GM23338 (cell line): ENCODE data around the gene BCAS3. TPM values are rescaled to one million over a fixed set of nuclear protein-coding genes. Genes with fewer than 3 reads are reported as not detected.
"Not testable (repeated sequence)": the region's sequence is repeated elsewhere in the genome, so short reads cannot be mapped to it uniquely, and the experiment has no call there.

Experiments used
- ATAC-seq: fragments of 200-7000 bp; cut with Tn5 transposase; 3 replicates; pipeline ENCODE4 v1.9.1; 2020
- DNase-seq: peaks from one replicate; pipeline ENCODE4 v3.0.0-alpha.2; 2015; ENCODE audit warnings: low spot score
- H2AFZ ChIP-seq: fragments of 200-600 bp; sonication (generic); 2 replicates; pipeline ENCODE4 v1.8.0; 2016; ENCODE audit warnings: antibody characterized with exemption, mild to moderate bottlenecking, moderate library complexity
- H3F3A ChIP-seq: fragments of 200-600 bp; sonication (generic); replicated peaks from 2 replicates; pipeline ENCODE4 v1.8.0; 2017; ENCODE audit warnings: antibody characterized with exemption, mixed run types, low read depth
- H3K27ac ChIP-seq: fragments of 200-600 bp; sonication (generic); 2 replicates; pipeline ENCODE4 v1.6.1; 2016; ENCODE audit warnings: low read depth
- H3K27me3 ChIP-seq: fragments of 200-600 bp; sonication (generic); 2 replicates; pipeline ENCODE4 v1.8.0; 2016; ENCODE audit warnings: mild to moderate bottlenecking, mixed run types, moderate library complexity; ENCODE audit not compliant: insufficient read depth
- H3K36me3 ChIP-seq: fragments of 200-600 bp; sonication (generic); 2 replicates; pipeline ENCODE4 v1.8.0; 2016; ENCODE audit warnings: mild to moderate bottlenecking; ENCODE audit not compliant: insufficient read depth
- H3K4me1 ChIP-seq: fragments of 200-600 bp; sonication (generic); 2 replicates; pipeline ENCODE4 v1.8.0; 2016; ENCODE audit warnings: mild to moderate bottlenecking, moderate library complexity; ENCODE audit not compliant: insufficient read depth
- H3K4me2 ChIP-seq: fragments of 200-600 bp; sonication (generic); 2 replicates; pipeline ENCODE4 v1.7.1; 2017; ENCODE audit warnings: mixed run types
- H3K4me3 ChIP-seq: fragments of 200-600 bp; sonication (generic); 2 replicates; pipeline ENCODE4 v1.6.1; 2016; ENCODE audit warnings: mixed run types
- H3K79me2 ChIP-seq: fragments of 200-600 bp; sonication (generic); replicated peaks from 2 replicates; pipeline ENCODE4 v1.8.0; 2017; ENCODE audit warnings: mild to moderate bottlenecking; ENCODE audit not compliant: insufficient read depth
- H3K9me2 ChIP-seq: fragments of 200-600 bp; sonication (generic); 2 replicates; pipeline ENCODE4 v1.8.0; 2017; ENCODE audit not compliant: insufficient read depth
- H4K20me1 ChIP-seq: fragments of 200-600 bp; sonication (generic); replicated peaks from 2 replicates; pipeline ENCODE4 v1.8.0; 2017; ENCODE audit warnings: mild to moderate bottlenecking; ENCODE audit not compliant: insufficient read depth
- H3K27ac Mint-ChIP-seq: 2 replicates; pipeline ENCODE4 v1.8.0; 2020; ENCODE audit warnings: inconsistent platforms, mild to moderate bottlenecking, moderate library complexity, mixed read lengths
- H3K27me3 Mint-ChIP-seq: 3 replicates; pipeline ENCODE4 v1.8.0; 2022; ENCODE audit warnings: low read depth, mild to moderate bottlenecking, moderate library complexity, mixed read lengths, inconsistent platforms; ENCODE audit not compliant: insufficient read depth, poor library complexity
- H3K36me3 Mint-ChIP-seq: 3 replicates; pipeline ENCODE4 v1.8.0; 2021; ENCODE audit warnings: low read depth, mild to moderate bottlenecking, inconsistent platforms, moderate library complexity, mixed read lengths
- H3K4me1 Mint-ChIP-seq: 3 replicates; pipeline ENCODE4 v1.8.0; 2020; ENCODE audit warnings: mild to moderate bottlenecking, inconsistent platforms, mixed read lengths
- H3K4me3 Mint-ChIP-seq: 3 replicates; pipeline ENCODE4 v1.8.0; 2021; ENCODE audit warnings: moderate library complexity, mild to moderate bottlenecking, inconsistent platforms, mixed read lengths
- H3K9me3 Mint-ChIP-seq: 3 replicates; pipeline ENCODE4 v1.8.0; 2020; ENCODE audit warnings: moderate library complexity, mild to moderate bottlenecking, inconsistent platforms, mixed read lengths
- CREB1 ChIP-seq: fragments of 250-450 bp; sonication (Bioruptor Pico); IDR thresholded peaks from 2 replicates; pipeline ENCODE4 v1.5.0; 2020; ENCODE audit warnings: low read depth, mild to moderate bottlenecking, moderate library complexity
- EZH2phosphoT487 ChIP-seq: fragments of 200-600 bp; sonication (generic); IDR thresholded peaks from one replicate; pipeline ENCODE4 v1.8.1; 2018; ENCODE audit warnings: antibody characterized with exemption; ENCODE audit not compliant: unreplicated experiment
- NANOG ChIP-seq: IDR thresholded peaks from 2 replicates; pipeline ENCODE4 v1.6.1; 2016; ENCODE audit warnings: antibody characterized with exemption, borderline replicate concordance
- POLR2AphosphoS5 ChIP-seq: IDR thresholded peaks from 2 replicates; pipeline ENCODE4 v1.6.1; 2016; ENCODE audit warnings: antibody characterized with exemption, low read depth
- STAT1 ChIP-seq: IDR thresholded peaks from one replicate; pipeline ENCODE4 v1.6.1; 2016; ENCODE audit warnings: antibody characterized with exemption; ENCODE audit not compliant: unreplicated experiment
- ZNF114 ChIP-seq: fragments of 250-450 bp; sonication (Bioruptor Pico); IDR thresholded peaks from 2 replicates; pipeline ENCODE4 v1.5.0; 2020; ENCODE audit warnings: mild to moderate bottlenecking, moderate library complexity
- ZNF331 ChIP-seq: fragments of 250-450 bp; sonication (Bioruptor Pico); IDR thresholded peaks from 2 replicates; pipeline ENCODE4 v1.5.0; 2020; ENCODE audit warnings: low read depth, mild to moderate bottlenecking, moderate library complexity
- polyA plus RNA-seq: library from polyadenylated mRNA; unstranded; fragments of >200 nt; fragmentation: Nextera tagmentation; extraction: Ambion mirVana; gene quantifications from 2 replicates; pipeline ENCODE4 v1.2.1, GENCODE V29; 2016
- total RNA-seq: library from RNA; depleted of rRNA; stranded (reverse); fragments of >200 nt; shearing (Covaris generic); gene quantifications from 2 replicates; pipeline ENCODE4 v1.2.3, GENCODE V29; 2014
- TF ChIP-seq, protein P1 (sequence below), 2 experiments: fragments of 200-600 bp in 1 of 2; sonication (generic) in 1 of 2; conservative IDR thresholded peaks; 2 replicates each; pipeline versions ENCODE4 v1.5.1 to v1.6.1; 2016 to 2017; ENCODE audit warnings: antibody characterized with exemption in 2 of 2, low read depth in 2 of 2, mild to moderate bottlenecking in 2 of 2, moderate library complexity in 1 of 2
- TF ChIP-seq, protein P2 (sequence below): IDR thresholded peaks from 2 replicates; pipeline ENCODE4 v1.6.1; 2016; ENCODE audit warnings: antibody characterized with exemption
- TF ChIP-seq, protein P3 (sequence below): IDR thresholded peaks from one replicate; pipeline ENCODE4 v1.6.1; 2018; ENCODE audit warnings: antibody characterized with exemption; ENCODE audit not compliant: unreplicated experiment

BCAS3 gene
- total and polyA plus RNA-seq, 2 experiments from 2014 or later, result 8.2 to 28.0 TPM

DNA sequence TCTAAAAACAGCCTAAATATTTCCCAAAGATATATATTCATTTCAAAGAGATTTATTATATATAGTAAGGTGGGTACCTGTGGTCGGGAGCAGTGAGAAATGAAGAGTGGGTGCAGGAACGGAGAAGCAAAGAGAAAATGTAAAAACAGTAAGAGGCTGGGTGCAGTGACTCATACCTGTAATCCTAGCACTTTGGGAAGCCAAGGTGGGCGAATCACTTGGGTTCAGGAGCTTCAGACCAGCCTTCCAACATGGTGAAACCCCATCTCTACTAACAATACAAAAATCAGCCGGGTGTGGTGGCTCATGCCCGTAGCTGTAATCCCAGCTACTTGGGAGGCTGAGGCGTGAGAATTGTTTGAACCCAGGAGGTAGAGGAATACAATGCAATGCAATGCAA, 257.1 kb downstream of the BCAS3 start (continued):
- TF ChIP-seq, protein P1, sequence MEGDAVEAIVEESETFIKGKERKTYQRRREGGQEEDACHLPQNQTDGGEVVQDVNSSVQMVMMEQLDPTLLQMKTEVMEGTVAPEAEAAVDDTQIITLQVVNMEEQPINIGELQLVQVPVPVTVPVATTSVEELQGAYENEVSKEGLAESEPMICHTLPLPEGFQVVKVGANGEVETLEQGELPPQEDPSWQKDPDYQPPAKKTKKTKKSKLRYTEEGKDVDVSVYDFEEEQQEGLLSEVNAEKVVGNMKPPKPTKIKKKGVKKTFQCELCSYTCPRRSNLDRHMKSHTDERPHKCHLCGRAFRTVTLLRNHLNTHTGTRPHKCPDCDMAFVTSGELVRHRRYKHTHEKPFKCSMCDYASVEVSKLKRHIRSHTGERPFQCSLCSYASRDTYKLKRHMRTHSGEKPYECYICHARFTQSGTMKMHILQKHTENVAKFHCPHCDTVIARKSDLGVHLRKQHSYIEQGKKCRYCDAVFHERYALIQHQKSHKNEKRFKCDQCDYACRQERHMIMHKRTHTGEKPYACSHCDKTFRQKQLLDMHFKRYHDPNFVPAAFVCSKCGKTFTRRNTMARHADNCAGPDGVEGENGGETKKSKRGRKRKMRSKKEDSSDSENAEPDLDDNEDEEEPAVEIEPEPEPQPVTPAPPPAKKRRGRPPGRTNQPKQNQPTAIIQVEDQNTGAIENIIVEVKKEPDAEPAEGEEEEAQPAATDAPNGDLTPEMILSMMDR (conservative IDR thresholded peaks at IDR 0.05; ENCODE audit: low read depth in 2 of 2), result no peak
- TF ChIP-seq, protein P2, sequence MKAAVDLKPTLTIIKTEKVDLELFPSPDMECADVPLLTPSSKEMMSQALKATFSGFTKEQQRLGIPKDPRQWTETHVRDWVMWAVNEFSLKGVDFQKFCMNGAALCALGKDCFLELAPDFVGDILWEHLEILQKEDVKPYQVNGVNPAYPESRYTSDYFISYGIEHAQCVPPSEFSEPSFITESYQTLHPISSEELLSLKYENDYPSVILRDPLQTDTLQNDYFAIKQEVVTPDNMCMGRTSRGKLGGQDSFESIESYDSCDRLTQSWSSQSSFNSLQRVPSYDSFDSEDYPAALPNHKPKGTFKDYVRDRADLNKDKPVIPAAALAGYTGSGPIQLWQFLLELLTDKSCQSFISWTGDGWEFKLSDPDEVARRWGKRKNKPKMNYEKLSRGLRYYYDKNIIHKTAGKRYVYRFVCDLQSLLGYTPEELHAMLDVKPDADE, result no peak
- no peak for TF ChIP-seq STAT1
- TF ChIP-seq ZNF114, result no peak
- TF ChIP-seq, protein P3, sequence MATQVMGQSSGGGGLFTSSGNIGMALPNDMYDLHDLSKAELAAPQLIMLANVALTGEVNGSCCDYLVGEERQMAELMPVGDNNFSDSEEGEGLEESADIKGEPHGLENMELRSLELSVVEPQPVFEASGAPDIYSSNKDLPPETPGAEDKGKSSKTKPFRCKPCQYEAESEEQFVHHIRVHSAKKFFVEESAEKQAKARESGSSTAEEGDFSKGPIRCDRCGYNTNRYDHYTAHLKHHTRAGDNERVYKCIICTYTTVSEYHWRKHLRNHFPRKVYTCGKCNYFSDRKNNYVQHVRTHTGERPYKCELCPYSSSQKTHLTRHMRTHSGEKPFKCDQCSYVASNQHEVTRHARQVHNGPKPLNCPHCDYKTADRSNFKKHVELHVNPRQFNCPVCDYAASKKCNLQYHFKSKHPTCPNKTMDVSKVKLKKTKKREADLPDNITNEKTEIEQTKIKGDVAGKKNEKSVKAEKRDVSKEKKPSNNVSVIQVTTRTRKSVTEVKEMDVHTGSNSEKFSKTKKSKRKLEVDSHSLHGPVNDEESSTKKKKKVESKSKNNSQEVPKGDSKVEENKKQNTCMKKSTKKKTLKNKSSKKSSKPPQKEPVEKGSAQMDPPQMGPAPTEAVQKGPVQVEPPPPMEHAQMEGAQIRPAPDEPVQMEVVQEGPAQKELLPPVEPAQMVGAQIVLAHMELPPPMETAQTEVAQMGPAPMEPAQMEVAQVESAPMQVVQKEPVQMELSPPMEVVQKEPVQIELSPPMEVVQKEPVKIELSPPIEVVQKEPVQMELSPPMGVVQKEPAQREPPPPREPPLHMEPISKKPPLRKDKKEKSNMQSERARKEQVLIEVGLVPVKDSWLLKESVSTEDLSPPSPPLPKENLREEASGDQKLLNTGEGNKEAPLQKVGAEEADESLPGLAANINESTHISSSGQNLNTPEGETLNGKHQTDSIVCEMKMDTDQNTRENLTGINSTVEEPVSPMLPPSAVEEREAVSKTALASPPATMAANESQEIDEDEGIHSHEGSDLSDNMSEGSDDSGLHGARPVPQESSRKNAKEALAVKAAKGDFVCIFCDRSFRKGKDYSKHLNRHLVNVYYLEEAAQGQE, result no peak
- TF ChIP-seq ZNF331 (CRISPR knock-in tag), result no peak
- no peak for TF ChIP-seq CREB1
- TF ChIP-seq EZH2phosphoT487, result no peak
- no peak for TF ChIP-seq NANOG
- no peak for TF ChIP-seq POLR2AphosphoS5

DNA sequence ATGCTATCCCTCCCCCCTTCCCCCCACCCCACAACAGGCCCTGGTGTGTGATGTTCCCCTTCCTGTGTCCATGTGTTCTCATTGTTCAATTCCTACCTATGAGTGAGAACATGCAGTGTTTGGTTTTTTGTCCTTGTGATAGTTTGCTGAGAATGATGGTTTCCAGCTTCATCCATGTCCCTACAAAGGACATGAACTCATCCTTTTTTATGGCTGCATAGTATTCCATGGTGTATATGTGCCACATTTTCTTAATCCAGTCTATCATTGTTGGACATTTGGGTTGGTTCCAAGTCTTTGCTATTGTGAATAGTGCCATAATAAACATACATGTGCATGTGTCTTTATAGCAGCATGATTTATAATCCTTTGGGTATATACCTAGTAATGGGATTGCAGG, 258.3 kb downstream of the BCAS3 start:
- H3K27ac ChIP-seq, H3K27me3 ChIP-seq, H3K4me1 ChIP-seq, H3K36me3 Mint-ChIP-seq, ATAC-seq, DNase-seq, H3K9me3 Mint-ChIP-seq, H3K36me3 ChIP-seq, H3K4me3 Mint-ChIP-seq, H3F3A ChIP-seq, H4K20me1 ChIP-seq, H3K79me2 ChIP-seq, H3K4me3 ChIP-seq, H3K4me2 ChIP-seq, H3K9me2 ChIP-seq, H2AFZ ChIP-seq, H3K4me1 Mint-ChIP-seq, H3K27me3 Mint-ChIP-seq, H3K27ac Mint-ChIP-seq: not testable (repeated sequence)
